ENCODE measurements around the gene ZFP69.
"Not testable (repeated sequence)": the region's sequence is repeated elsewhere in the genome, so short reads cannot be mapped to it uniquely, and the experiment has no call there.

GRCh38 chr1:40502651-40503050 is 25.6 kb downstream of the ZFP69 start:
- TF ChIP-seq, protein P1, sequence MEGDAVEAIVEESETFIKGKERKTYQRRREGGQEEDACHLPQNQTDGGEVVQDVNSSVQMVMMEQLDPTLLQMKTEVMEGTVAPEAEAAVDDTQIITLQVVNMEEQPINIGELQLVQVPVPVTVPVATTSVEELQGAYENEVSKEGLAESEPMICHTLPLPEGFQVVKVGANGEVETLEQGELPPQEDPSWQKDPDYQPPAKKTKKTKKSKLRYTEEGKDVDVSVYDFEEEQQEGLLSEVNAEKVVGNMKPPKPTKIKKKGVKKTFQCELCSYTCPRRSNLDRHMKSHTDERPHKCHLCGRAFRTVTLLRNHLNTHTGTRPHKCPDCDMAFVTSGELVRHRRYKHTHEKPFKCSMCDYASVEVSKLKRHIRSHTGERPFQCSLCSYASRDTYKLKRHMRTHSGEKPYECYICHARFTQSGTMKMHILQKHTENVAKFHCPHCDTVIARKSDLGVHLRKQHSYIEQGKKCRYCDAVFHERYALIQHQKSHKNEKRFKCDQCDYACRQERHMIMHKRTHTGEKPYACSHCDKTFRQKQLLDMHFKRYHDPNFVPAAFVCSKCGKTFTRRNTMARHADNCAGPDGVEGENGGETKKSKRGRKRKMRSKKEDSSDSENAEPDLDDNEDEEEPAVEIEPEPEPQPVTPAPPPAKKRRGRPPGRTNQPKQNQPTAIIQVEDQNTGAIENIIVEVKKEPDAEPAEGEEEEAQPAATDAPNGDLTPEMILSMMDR (IDR thresholded peaks at IDR 0.05; ENCODE audit: low read depth, low read length, missing input control), result not testable (repeated sequence)
- not testable (repeated sequence) for TF ChIP-seq SP1 (IDR thresholded peaks at IDR 0.05); FOXA1 (IDR thresholded peaks at IDR 0.05); REST (IDR thresholded peaks at IDR 0.05); TAF1 (conservative IDR thresholded peaks at IDR 0.05); GABPA (IDR thresholded peaks at IDR 0.05 in 1 of 2, conservative IDR thresholded peaks at IDR 0.05 in 1 of 2); EGR1 (IDR thresholded peaks at IDR 0.05; ENCODE audit: low read depth in 2 of 2); RAD21 (IDR thresholded peaks at IDR 0.05)
- TF ChIP-seq, protein P2, sequence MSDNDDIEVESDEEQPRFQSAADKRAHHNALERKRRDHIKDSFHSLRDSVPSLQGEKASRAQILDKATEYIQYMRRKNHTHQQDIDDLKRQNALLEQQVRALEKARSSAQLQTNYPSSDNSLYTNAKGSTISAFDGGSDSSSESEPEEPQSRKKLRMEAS (IDR thresholded peaks at IDR 0.05), result not testable (repeated sequence)

Data from liver (tissue), 3 donors.